ENCODE measurements around the gene PUS1.
"Not testable (repeated sequence)": the region's sequence is repeated elsewhere in the genome, so short reads cannot be mapped to it uniquely, and the experiment has no call there.

The PUS1 gene

GRCh38 chr12:131965073-131965472, 36.0 kb downstream of the PUS1 start:
- no peak for DNase-seq

- DNase-seq: peak in 1 of 2 experiments; percentile 20
Observed at GRCh38 chr12:131971226-131971625, 42.1 kb downstream of the PUS1 start.

- no peak for DNase-seq
Observed at GRCh38 chr12:131975228-131975627, 46.2 kb downstream of the PUS1 start.

- DNase-seq: no peak
Observed at GRCh38 chr12:131979606-131980005, 50.5 kb downstream of the PUS1 start.

GRCh38 chr12:131980263-131980662, 51.2 kb downstream of the PUS1 start:
- peak; percentile 11 to 20 for DNase-seq

GRCh38 chr12:131981388-131981787, 52.3 kb downstream of the PUS1 start:
- no peak for DNase-seq

- DNase-seq: no peak
Observed at GRCh38 chr12:131982041-131982440, 53.0 kb downstream of the PUS1 start.

GRCh38 chr12:131983026-131983425, 54.0 kb downstream of the PUS1 start:
- DNase-seq: no peak

GRCh38 chr12:131983554-131983953, 54.5 kb downstream of the PUS1 start:
- no peak for DNase-seq

GRCh38 chr12:131984334-131984733, 55.3 kb downstream of the PUS1 start:
- DNase-seq: peak in 1 of 2 experiments; percentile 6

- not testable (repeated sequence) for DNase-seq
Observed at GRCh38 chr12:131985510-131985875, 56.4 kb downstream of the PUS1 start.

- no peak for DNase-seq
Observed at GRCh38 chr12:131986361-131986760, 57.3 kb downstream of the PUS1 start.

GRCh38 chr12:131986910-131987309, 57.8 kb downstream of the PUS1 start:
- DNase-seq: no peak

GRCh38 chr12:131987552-131987951, 58.5 kb downstream of the PUS1 start:
- no peak for DNase-seq

- DNase-seq: no peak
Observed at GRCh38 chr12:131988054-131988796, 59.1 kb downstream of the PUS1 start.

- no peak for DNase-seq
Observed at GRCh38 chr12:131989021-131989420, 59.9 kb downstream of the PUS1 start.

- DNase-seq: no peak
Observed at GRCh38 chr12:131990066-131990979, 61.2 kb downstream of the PUS1 start.

GRCh38 chr12:131990980-131991305, 61.9 kb downstream of the PUS1 start:
- DNase-seq: no peak

GRCh38 chr12:131991816-131992430, 62.8 kb downstream of the PUS1 start:
- no peak for DNase-seq

- DNase-seq: no peak
Observed at GRCh38 chr12:131994589-131994988, 65.5 kb downstream of the PUS1 start.
